ENCODE measurements around the gene COL11A1. TPM values are rescaled to one million over a fixed set of nuclear protein-coding genes. Genes with fewer than 3 reads are reported as not detected.

The COL11A1 gene
- total RNA-seq, 1 experiment from 2014 or later, result 0.05 TPM

DNA sequence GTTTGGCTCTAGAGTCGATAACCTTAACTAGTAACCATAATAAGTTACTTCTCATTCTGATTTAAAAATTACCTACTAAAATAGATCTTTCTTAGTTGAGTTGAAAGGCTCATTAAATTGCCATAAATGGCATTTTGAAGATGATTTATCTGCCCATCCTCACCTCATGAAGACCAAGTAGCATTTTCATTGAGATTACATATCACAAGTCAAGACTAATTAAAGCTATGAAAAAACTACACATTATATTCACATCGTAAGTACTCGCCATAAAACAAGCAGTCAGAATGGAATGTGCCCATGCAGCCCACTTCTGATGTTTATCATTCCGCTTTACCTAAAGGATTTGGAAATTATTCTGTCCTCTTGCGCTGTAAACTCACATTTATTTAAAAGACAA lies 212.0 kb downstream of the COL11A1 start:
- Histone ChIP-seq H3K27ac (ENCODE audit: low read depth, low read length) (no peak overlapping the region), H2AFZ (ENCODE audit: low read depth, low read length, poor library complexity, severe bottlenecking) (no peak overlapping the region), H3K4me2 (ENCODE audit: low read length) (no peak overlapping the region), H3K9ac (ENCODE audit: low read length) (no peak overlapping the region), H3K4me3 (replicated peaks in 1 of 2; ENCODE audit: low read depth in 1 of 2, low read length in 2 of 2) (no peak overlapping the region), H3K9me2 (ENCODE audit: insufficient read depth) (no peaks in the 10 kb centered on the region), H3K27me3 (ENCODE audit: insufficient read depth, low read length) (no peaks in the 10 kb centered on the region), H3K9me3 (ENCODE audit: control insufficient read depth in 1 of 2, insufficient read depth in 1 of 2, low read depth in 1 of 2, low read length in 2 of 2) (no peaks in the 10 kb centered on the region), H4K20me1 (ENCODE audit: insufficient read depth) (no peaks in the 10 kb centered on the region), H3K36me3 (ENCODE audit: control insufficient read depth in 1 of 2, insufficient read depth in 2 of 2, low read length in 2 of 2) (no peaks in the 10 kb centered on the region), H3K4me1 (ENCODE audit: control insufficient read depth in 1 of 2, insufficient read depth in 2 of 2, low read length in 2 of 2) (peaks cover 0 to 10% of the 10 kb centered on the region in 2 experiments; a peak in 2 of 4 replicates), H3K79me2 (ENCODE audit: insufficient read depth, low read length) (no peaks in the 10 kb centered on the region)
- no TSS peak for BruUV-seq (replicated peaks)
- TF ChIP-seq, protein P1, sequence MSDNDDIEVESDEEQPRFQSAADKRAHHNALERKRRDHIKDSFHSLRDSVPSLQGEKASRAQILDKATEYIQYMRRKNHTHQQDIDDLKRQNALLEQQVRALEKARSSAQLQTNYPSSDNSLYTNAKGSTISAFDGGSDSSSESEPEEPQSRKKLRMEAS (IDR thresholded peaks at IDR 0.05), result no peak
- TF ChIP-seq JUND (IDR thresholded peaks at IDR 0.05) (no peak), CBX3 (IDR thresholded peaks at IDR 0.05; ENCODE audit: low read depth) (no peak), FOSL1 (IDR thresholded peaks at IDR 0.05; ENCODE audit: low read depth) (no peak), CEBPB (IDR thresholded peaks at IDR 0.05; ENCODE audit: low read depth) (no peak), SRF (IDR thresholded peaks at IDR 0.05; ENCODE audit: low read depth) (no peak), SIN3A (IDR thresholded peaks at IDR 0.05; ENCODE audit: low read depth) (no peak), POLR2AphosphoS5 (IDR thresholded peaks at IDR 0.05; ENCODE audit: low read depth, low read length) (no peak)
- TF ChIP-seq, protein P2, sequence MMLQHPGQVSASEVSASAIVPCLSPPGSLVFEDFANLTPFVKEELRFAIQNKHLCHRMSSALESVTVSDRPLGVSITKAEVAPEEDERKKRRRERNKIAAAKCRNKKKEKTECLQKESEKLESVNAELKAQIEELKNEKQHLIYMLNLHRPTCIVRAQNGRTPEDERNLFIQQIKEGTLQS (IDR thresholded peaks at IDR 0.05), result no peak
- TF ChIP-seq, protein P3, sequence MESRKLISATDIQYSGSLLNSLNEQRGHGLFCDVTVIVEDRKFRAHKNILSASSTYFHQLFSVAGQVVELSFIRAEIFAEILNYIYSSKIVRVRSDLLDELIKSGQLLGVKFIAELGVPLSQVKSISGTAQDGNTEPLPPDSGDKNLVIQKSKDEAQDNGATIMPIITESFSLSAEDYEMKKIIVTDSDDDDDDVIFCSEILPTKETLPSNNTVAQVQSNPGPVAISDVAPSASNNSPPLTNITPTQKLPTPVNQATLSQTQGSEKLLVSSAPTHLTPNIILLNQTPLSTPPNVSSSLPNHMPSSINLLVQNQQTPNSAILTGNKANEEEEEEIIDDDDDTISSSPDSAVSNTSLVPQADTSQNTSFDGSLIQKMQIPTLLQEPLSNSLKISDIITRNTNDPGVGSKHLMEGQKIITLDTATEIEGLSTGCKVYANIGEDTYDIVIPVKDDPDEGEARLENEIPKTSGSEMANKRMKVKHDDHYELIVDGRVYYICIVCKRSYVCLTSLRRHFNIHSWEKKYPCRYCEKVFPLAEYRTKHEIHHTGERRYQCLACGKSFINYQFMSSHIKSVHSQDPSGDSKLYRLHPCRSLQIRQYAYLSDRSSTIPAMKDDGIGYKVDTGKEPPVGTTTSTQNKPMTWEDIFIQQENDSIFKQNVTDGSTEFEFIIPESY (IDR thresholded peaks at IDR 0.05; ENCODE audit: extremely low read depth, insufficient replicate concordance, low read length), result no peak
- RAD21 ChIA-PET (ENCODE audit: low non-redundant PET in 1 of 2, low total read pairs in 2 of 2, uncharacterized antibody in 2 of 2, unreplicated experiment in 2 of 2), result no interaction called here
- CTCF ChIA-PET, result no interaction called here
- POLR2A ChIA-PET, result no interaction called here
- ATAC-seq (no peak), DNase-seq (ENCODE audit: low read depth, low spot score) (no peak)
- intact Hi-C loops (cut with micrococcal nuclease), result no loop called here
